HepG2 (cell line): ENCODE data around the gene LTV1. TPM values are rescaled to one million over a fixed set of nuclear protein-coding genes. Genes with fewer than 3 reads are reported as not detected.

ENCODE experiments used
- ARID2 ChIP-seq: sonication (generic); formaldehyde crosslinking; IDR thresholded peaks from 2 replicates; pipeline ENCODE4 v1.8.1; 2022; ENCODE audit warnings: mild to moderate bottlenecking, missing genetic modification reagents, borderline replicate concordance
- ATF1 ChIP-seq: IDR thresholded peaks from 2 replicates; pipeline ENCODE4 v1.6.1; 2016; ENCODE audit warnings: mild to moderate bottlenecking, control low read depth
- E2F2 ChIP-seq: sonication (generic); formaldehyde crosslinking; IDR thresholded peaks from 2 replicates; pipeline ENCODE4 v1.4.0; 2020; ENCODE audit warnings: missing genetic modification reagents, borderline replicate concordance
- FOXK1 ChIP-seq: sonication (generic); formaldehyde crosslinking; IDR thresholded peaks from 2 replicates; pipeline ENCODE4 v1.4.0; 2020; ENCODE audit warnings: low read depth, missing genetic modification reagents, borderline replicate concordance
- GTF3A ChIP-seq: sonication (generic); formaldehyde crosslinking; conservative IDR thresholded peaks from 2 replicates; pipeline ENCODE4 v1.4.0; 2020; ENCODE audit warnings: mild to moderate bottlenecking, missing genetic modification reagents
- HMGA1 ChIP-seq: sonication (generic); formaldehyde crosslinking; conservative IDR thresholded peaks from 2 replicates; pipeline ENCODE4 v1.4.0; 2020; ENCODE audit warnings: missing genetic modification reagents
- KDM2A ChIP-seq: sonication (generic); formaldehyde crosslinking; IDR thresholded peaks from 2 replicates; pipeline ENCODE4 v1.4.0; 2020; ENCODE audit warnings: low read depth, missing genetic modification reagents, borderline replicate concordance
- MBNL3 ChIP-seq: fragments of 250-450 bp; sonication (Bioruptor Pico); conservative IDR thresholded peaks from 2 replicates; pipeline ENCODE4 v1.8.0; 2022; ENCODE audit warnings: mild to moderate bottlenecking, inconsistent platforms
- ZBTB14 ChIP-seq: sonication (generic); formaldehyde crosslinking; IDR thresholded peaks from 2 replicates; pipeline ENCODE4 v1.4.0; 2020; ENCODE audit warnings: missing genetic modification reagents
- ZBTB40 ChIP-seq, 2 experiments: fragments of 450-650 bp in 1 of 2; sonication (generic) in 1 of 2; formaldehyde crosslinking in 1 of 2; IDR thresholded peaks; 2 replicates each; pipeline versions ENCODE4 v1.6.1 to v1.8.0; 2016 to 2022; ENCODE audit warnings: antibody characterized with exemption in 1 of 2, mild to moderate bottlenecking in 1 of 2, missing genetic modification reagents in 1 of 2
- ZNF225 ChIP-seq: sonication (generic); formaldehyde crosslinking; IDR thresholded peaks from 2 replicates; pipeline ENCODE4 v1.4.0; 2020; ENCODE audit warnings: mild to moderate bottlenecking, missing genetic modification reagents
- ZNF280D ChIP-seq: sonication (generic); formaldehyde crosslinking; IDR thresholded peaks from 2 replicates; pipeline ENCODE4 v1.5.1; 2020; ENCODE audit warnings: mild to moderate bottlenecking, missing genetic modification reagents
- polyA plus RNA-seq, 8 experiments: library from polyadenylated mRNA; depleted of rRNA in 3 of 8; stranded (reverse) in 7 of 8; unstranded in 1 of 8; fragments of >200 nt; fragmentation: Illumina TruSeq in 4 of 8; extraction: Trizol in 4 of 8; gene quantifications; 2 replicates each; pipeline versions ENCODE4 v1.2.1 to v1.2.3, GENCODE V29; 2011 to 2016; ENCODE audit warnings: low read depth in 4 of 8, missing spikeins in 1 of 8, mixed read lengths in 1 of 8; ENCODE audit not compliant: insufficient read depth in 1 of 8
- total RNA-seq, 5 experiments: library from RNA; depleted of rRNA; stranded (reverse); fragments of >200 nt; fragmentation: Illumina TruSeq; extraction: Trizol; gene quantifications; 2 replicates each; pipeline ENCODE4 v1.2.3, GENCODE V29; 2016; ENCODE audit warnings: low read depth in 1 of 5

Gene LTV1
- total and polyA plus RNA-seq, 2 of the 13 experiments (the other 11 are each of a cell fraction or from before 2014, with no cell fraction given): 21.1 to 85.8 TPM

GRCh38 chr6:143842902-143843676 is at the start of gene LTV1 (continued):
- TF ChIP-seq ZBTB40 (IDR thresholded peaks at IDR 0.05) (no peak), ZBTB40 (CRISPR knock-in tag; IDR thresholded peaks at IDR 0.05) (peak; percentile 96), ATF1 (peak; percentile 96), GTF3A (CRISPR knock-in tag) (peak; percentile 94), ZNF225 (peak; percentile 99), ZBTB14 (CRISPR knock-in tag) (peak; percentile 64), HMGA1 (no peak), FOXK1 (CRISPR knock-in tag) (peak; percentile 93), E2F2 (CRISPR knock-in tag) (peak; percentile 99; the same call in 1 of the 2 replicates), ZNF280D (peak; percentile 98), ARID2 (CRISPR knock-in tag) (no peak), MBNL3 (no peak), KDM2A (CRISPR knock-in tag) (peak; percentile 99)
